ENCODE data around the gene PFKFB3.

GRCh38 chr10:6191569-6191968, 11.2 kb upstream of the PFKFB3 start:
- TF ChIP-seq CTCF (IDR thresholded peaks at IDR 0.05; ENCODE audit: insufficient read depth, low read length) (no peak), REST (IDR thresholded peaks at IDR 0.05; ENCODE audit: insufficient replicate concordance, low read depth) (no peak)

Data from HL-60 (cell line).